HEK293 (cell line): Measurements from ENCODE around the gene PVALEF.
A peak's percentile ranks its signal among the peaks of the same experiment; 100 is the strongest.

ENCODE experiments used
- CTCF ChIA-PET: fragments of 350-600 bp; formaldehyde crosslinking; extraction: SDS; loops from one replicate; lab custom pipeline; 2021; ENCODE audit warnings: antibody characterized with exemption; lab: Yijun Ruan, JAX
- POLR2A ChIA-PET: fragments of 300-600 bp; formaldehyde crosslinking; extraction: SDS; loops from one replicate; lab custom pipeline; 2020; ENCODE audit warnings: antibody characterized with exemption, inconsistent platforms; lab: Yijun Ruan, JAX
- H3K27ac ChIP-seq: fragments of 200-500 bp; sonication (Bioruptor generic); 2 replicates; pipeline ENCODE4 v1.5.1; 2014; ENCODE audit warnings: low read depth, low read length, control low read depth, inconsistent platforms; ENCODE audit errors: extremely low read depth
- H3K36me3 ChIP-seq, 2 experiments: fragments of 200-500 bp in 1 of 2; sonication (Bioruptor generic) in 1 of 2; 1 replicate in 1 of 2; 2 replicates in 1 of 2; pipeline ENCODE4 v1.5.1; 2014 to 2017; ENCODE audit warnings: inconsistent platforms in 2 of 2, low read length in 2 of 2; ENCODE audit not compliant: control insufficient read depth in 2 of 2, insufficient read depth in 1 of 2
- H3K4me1 ChIP-seq: fragments of 200-500 bp; sonication (Bioruptor generic); 2 replicates; pipeline ENCODE4 v1.5.1; 2014; ENCODE audit warnings: mild to moderate bottlenecking, low read length, inconsistent platforms; ENCODE audit not compliant: control insufficient read depth, insufficient read depth
- H3K4me3 ChIP-seq: 2 replicates; pipeline ENCODE4 v1.5.1; 2011; ENCODE audit warnings: low read depth, mild to moderate bottlenecking, control low read depth, low read length, moderate library complexity
- H3K9me3 ChIP-seq: fragments of 200-500 bp; sonication (Bioruptor generic); 2 replicates; pipeline ENCODE4 v1.5.1; 2014; ENCODE audit warnings: low read depth, low read length, inconsistent platforms; ENCODE audit not compliant: control insufficient read depth, insufficient read depth
- BCL11A ChIP-seq: fragments of 450-650 bp; formaldehyde crosslinking; IDR thresholded peaks from 2 replicates; pipeline ENCODE4 v1.5.1; 2016; ENCODE audit warnings: low read depth, missing biosample characterization, missing genetic modification characterization
- GLI4 ChIP-seq: fragments of 450-650 bp; formaldehyde crosslinking; IDR thresholded peaks from 2 replicates; pipeline ENCODE4 v1.5.1; 2016; ENCODE audit warnings: missing biosample characterization, missing genetic modification characterization
- GLIS2 ChIP-seq: fragments of 450-650 bp; formaldehyde crosslinking; IDR thresholded peaks from 2 replicates; pipeline ENCODE4 v1.5.1; 2016; ENCODE audit warnings: missing biosample characterization, missing genetic modification characterization
- MEIS1 ChIP-seq: sonication (generic); formaldehyde crosslinking; IDR thresholded peaks from 2 replicates; pipeline ENCODE4 v1.8.1; 2022; ENCODE audit warnings: missing genetic modification reagents, mild to moderate bottlenecking, borderline replicate concordance
- SP7 ChIP-seq: fragments of 450-650 bp; formaldehyde crosslinking; IDR thresholded peaks from 2 replicates; pipeline ENCODE4 v1.5.1; 2016; ENCODE audit warnings: missing biosample characterization, missing genetic modification characterization
- ZBTB48 ChIP-seq: fragments of 450-650 bp; formaldehyde crosslinking; IDR thresholded peaks from 2 replicates; pipeline ENCODE4 v1.5.1; 2016; ENCODE audit warnings: missing biosample characterization, missing genetic modification characterization
- ZNF132 ChIP-seq: fragments of 450-650 bp; formaldehyde crosslinking; IDR thresholded peaks from 2 replicates; pipeline ENCODE4 v1.5.1; 2017; ENCODE audit warnings: missing biosample characterization, missing genetic modification characterization, borderline replicate concordance
- ZNF292 ChIP-seq: fragments of 450-650 bp; formaldehyde crosslinking; IDR thresholded peaks from 2 replicates; pipeline ENCODE4 v1.5.1; 2016; ENCODE audit warnings: low read depth, missing biosample characterization, missing genetic modification characterization, borderline replicate concordance
- ZNF311 ChIP-seq: fragments of 450-650 bp; formaldehyde crosslinking; IDR thresholded peaks from 2 replicates; pipeline ENCODE4 v1.5.1; 2017; ENCODE audit warnings: missing biosample characterization, missing genetic modification characterization, borderline replicate concordance
- ZNF391 ChIP-seq: fragments of 450-650 bp; formaldehyde crosslinking; IDR thresholded peaks from 2 replicates; pipeline ENCODE4 v1.5.1; 2016; ENCODE audit warnings: low read depth, missing biosample characterization, missing genetic modification characterization, borderline replicate concordance
- ZNF629 ChIP-seq: fragments of 450-650 bp; formaldehyde crosslinking; IDR thresholded peaks from 2 replicates; pipeline ENCODE4 v1.5.1; 2017; ENCODE audit warnings: missing biosample characterization, missing genetic modification characterization
- ZNF654 ChIP-seq: fragments of 450-650 bp; formaldehyde crosslinking; IDR thresholded peaks from 2 replicates; pipeline ENCODE4 v1.5.1; 2016; ENCODE audit warnings: low read depth, missing biosample characterization, missing genetic modification characterization
- ZNF777 ChIP-seq: fragments of 450-650 bp; formaldehyde crosslinking; IDR thresholded peaks from 2 replicates; pipeline ENCODE4 v1.5.1; 2017; ENCODE audit warnings: missing biosample characterization, missing genetic modification characterization, borderline replicate concordance
- ZNF785 ChIP-seq: fragments of 450-650 bp; formaldehyde crosslinking; IDR thresholded peaks from 2 replicates; pipeline ENCODE4 v1.5.1; 2016; ENCODE audit warnings: missing biosample characterization, missing genetic modification characterization
- TF ChIP-seq, protein P1 (sequence below): fragments of 450-650 bp; formaldehyde crosslinking; IDR thresholded peaks from 2 replicates; pipeline ENCODE4 v1.5.1; 2016; ENCODE audit warnings: missing biosample characterization, missing genetic modification characterization
- TF ChIP-seq, protein P2 (sequence below): fragments of 450-650 bp; formaldehyde crosslinking; IDR thresholded peaks from 2 replicates; pipeline ENCODE4 v1.5.1; 2016; ENCODE audit warnings: missing biosample characterization, missing genetic modification characterization
- TF ChIP-seq, protein P3 (sequence below): fragments of 450-650 bp; formaldehyde crosslinking; conservative IDR thresholded peaks from 2 replicates; pipeline ENCODE4 v1.5.1; 2016; ENCODE audit warnings: low read depth, missing biosample characterization, missing genetic modification characterization
- TF ChIP-seq, protein P4 (sequence below): fragments of 450-650 bp; formaldehyde crosslinking; conservative IDR thresholded peaks from 2 replicates; pipeline ENCODE4 v1.5.1; 2016; ENCODE audit warnings: low read depth, missing biosample characterization, missing genetic modification characterization

The PVALEF gene

DNA sequence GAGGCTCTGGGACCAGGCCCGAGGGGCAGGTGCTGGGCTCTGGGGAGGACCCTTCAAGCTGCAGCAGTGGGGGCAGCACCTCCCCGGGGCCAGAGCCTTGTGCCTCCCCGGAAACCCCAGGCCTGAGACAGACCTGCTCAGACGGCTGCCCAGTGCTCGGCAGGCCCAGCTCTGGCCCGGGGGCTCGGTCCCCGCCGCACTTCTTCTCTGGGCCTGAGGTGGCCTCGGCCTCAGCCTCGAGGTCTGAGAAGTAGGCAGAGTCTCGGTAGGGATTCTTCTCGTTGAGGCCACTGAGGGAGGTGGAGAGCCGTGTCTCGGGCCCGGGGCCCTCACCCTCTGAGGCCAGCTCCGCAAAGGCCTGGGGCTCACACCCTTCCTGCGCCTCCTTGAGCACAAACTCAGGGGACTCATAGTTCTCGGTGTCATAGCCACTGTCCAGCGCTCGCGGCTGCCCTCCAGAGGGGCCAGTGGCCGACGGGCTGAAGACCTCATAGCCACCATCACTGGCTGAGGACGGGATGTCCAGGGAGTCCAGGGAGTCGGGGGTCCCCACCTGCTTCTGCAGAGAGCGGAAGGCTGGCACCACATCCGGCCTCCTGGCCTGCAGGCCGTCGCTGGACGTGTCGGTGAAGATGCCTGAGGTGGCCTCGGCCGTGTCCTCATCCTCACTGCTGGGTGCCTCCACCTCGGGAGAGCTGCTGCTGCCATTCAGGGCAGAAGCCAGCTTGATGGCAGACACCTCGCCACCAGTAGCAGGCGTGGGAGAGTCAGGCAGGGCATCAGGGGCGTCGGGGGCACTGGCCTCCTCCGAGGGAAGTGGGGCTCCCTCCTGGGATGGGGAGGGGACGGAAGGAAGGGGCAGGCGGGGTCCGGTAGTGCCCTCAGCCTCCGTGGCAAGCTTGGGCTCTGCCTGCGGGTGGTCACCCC lies 44.3 kb upstream of the PVALEF start:
- no peaks in the 10 kb centered on the region for H3K4me1 ChIP-seq
- ChIA-PET CTCF (interaction anchor here (0.6 kb wide), 1 partner anchor 110 kb away, joined by 3 read pairs; no protein-coding TSS in a partner anchor), POLR2A (interaction anchor here (1.0 to 1.5 kb wide), 2 partner anchors 102 to 118 kb away, joined by 3 read pairs; partner anchors contain the start of genes NDUFAF8 and TEPSIN)
- TF ChIP-seq ZNF292 (no peak), GLIS2 (tag by site-specific recombination) (peak; percentile 57), BCL11A (tag by site-specific recombination) (0 out of 2 replicates have a peak, but pooled peaks have one; percentile 20), ZNF654 (tag by site-specific recombination) (no peak), ZNF777 (tag by site-specific recombination) (no peak)
- TF ChIP-seq, protein P1, sequence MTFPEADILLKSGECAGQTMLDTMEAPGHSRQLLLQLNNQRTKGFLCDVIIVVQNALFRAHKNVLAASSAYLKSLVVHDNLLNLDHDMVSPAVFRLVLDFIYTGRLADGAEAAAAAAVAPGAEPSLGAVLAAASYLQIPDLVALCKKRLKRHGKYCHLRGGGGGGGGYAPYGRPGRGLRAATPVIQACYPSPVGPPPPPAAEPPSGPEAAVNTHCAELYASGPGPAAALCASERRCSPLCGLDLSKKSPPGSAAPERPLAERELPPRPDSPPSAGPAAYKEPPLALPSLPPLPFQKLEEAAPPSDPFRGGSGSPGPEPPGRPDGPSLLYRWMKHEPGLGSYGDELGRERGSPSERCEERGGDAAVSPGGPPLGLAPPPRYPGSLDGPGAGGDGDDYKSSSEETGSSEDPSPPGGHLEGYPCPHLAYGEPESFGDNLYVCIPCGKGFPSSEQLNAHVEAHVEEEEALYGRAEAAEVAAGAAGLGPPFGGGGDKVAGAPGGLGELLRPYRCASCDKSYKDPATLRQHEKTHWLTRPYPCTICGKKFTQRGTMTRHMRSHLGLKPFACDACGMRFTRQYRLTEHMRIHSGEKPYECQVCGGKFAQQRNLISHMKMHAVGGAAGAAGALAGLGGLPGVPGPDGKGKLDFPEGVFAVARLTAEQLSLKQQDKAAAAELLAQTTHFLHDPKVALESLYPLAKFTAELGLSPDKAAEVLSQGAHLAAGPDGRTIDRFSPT: peak; percentile 34; the same call in 1 of the 2 replicates
- H3K36me3 ChIP-seq: peaks cover 0 to 8% of the 10 kb centered on the region in 2 experiments; a peak in 1 of 3 replicates
- H3K27ac ChIP-seq: no peak overlapping the region
- no peak overlapping the region for H3K4me3 ChIP-seq
- H3K9me3 ChIP-seq: no peaks in the 10 kb centered on the region

DNA sequence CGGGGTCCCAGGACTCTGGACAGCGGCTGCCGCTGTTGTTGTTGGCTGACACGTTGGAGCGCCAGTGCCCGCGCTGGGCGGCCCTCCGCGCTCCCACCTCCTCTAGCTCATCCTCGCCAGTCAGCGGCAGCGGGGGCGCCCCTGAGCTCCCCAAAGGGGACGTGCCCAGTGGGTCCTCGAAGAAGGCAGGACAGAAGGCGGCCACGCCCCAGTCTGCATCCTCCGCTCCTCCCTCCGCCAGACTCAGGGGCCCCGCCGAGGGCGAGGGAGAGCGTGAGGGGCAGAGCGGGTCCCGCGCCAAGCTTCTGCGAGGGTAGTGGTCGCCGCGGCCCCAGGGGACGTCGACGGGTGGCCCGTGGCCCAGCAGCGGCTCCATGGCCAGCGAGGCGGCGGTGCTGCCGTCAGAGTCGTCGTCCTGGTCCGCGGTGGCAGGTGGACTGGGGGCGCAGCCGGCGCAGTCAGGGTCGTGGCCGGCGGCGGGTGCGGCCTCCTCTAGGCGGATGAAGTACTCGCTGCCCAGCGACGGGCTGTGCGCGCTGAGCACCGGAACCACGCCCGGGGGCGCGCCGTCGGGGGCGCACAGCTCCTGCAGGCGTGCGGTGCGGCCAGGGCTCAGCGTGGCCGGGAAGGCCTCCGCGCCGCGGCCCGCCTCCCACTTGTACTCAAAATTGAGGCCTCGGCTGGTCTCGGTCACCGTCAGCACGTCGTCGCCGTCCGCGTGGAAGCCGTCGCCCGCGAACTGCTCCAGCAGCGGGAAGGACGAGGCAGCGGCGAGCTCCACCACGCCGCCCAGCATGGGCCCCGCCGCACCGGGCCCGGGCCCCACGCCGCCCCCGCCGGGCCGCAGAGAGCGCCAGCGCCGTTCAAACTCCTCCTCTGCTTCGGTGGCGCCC lies 43.2 kb upstream of the PVALEF start:
- H3K4me1 ChIP-seq: no peaks in the 10 kb centered on the region
- peaks cover 0 to 2% of the 10 kb centered on the region in 2 experiments; a peak in 1 of 3 replicates for H3K36me3 ChIP-seq
- POLR2A ChIA-PET: no interaction called here
- no peak overlapping the region for H3K4me3 ChIP-seq
- H3K27ac ChIP-seq: no peak overlapping the region
- CTCF ChIA-PET: interaction anchor here (0.5 to 0.6 kb wide), 2 partner anchors 109 to 231 kb away, joined by 3 to 5 read pairs; no protein-coding TSS in a partner anchor
- H3K9me3 ChIP-seq: no peaks in the 10 kb centered on the region
- no peak for TF ChIP-seq ZBTB48 (tag by site-specific recombination)
- no peak for TF ChIP-seq SP7 (tag by site-specific recombination)
- no peak for TF ChIP-seq GLI4
- no peak for TF ChIP-seq ZNF785 (tag by site-specific recombination)
- no peak for TF ChIP-seq ZNF629 (tag by site-specific recombination)
- no peak for TF ChIP-seq MEIS1 (CRISPR knock-in tag)
- no peak for TF ChIP-seq ZNF311
- TF ChIP-seq ZNF391 (tag by site-specific recombination): no peak
- TF ChIP-seq, protein P2, sequence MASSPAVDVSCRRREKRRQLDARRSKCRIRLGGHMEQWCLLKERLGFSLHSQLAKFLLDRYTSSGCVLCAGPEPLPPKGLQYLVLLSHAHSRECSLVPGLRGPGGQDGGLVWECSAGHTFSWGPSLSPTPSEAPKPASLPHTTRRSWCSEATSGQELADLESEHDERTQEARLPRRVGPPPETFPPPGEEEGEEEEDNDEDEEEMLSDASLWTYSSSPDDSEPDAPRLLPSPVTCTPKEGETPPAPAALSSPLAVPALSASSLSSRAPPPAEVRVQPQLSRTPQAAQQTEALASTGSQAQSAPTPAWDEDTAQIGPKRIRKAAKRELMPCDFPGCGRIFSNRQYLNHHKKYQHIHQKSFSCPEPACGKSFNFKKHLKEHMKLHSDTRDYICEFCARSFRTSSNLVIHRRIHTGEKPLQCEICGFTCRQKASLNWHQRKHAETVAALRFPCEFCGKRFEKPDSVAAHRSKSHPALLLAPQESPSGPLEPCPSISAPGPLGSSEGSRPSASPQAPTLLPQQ (tag by site-specific recombination): no peak
- no peak for TF ChIP-seq ZNF132 (tag by site-specific recombination)
- TF ChIP-seq, protein P3, sequence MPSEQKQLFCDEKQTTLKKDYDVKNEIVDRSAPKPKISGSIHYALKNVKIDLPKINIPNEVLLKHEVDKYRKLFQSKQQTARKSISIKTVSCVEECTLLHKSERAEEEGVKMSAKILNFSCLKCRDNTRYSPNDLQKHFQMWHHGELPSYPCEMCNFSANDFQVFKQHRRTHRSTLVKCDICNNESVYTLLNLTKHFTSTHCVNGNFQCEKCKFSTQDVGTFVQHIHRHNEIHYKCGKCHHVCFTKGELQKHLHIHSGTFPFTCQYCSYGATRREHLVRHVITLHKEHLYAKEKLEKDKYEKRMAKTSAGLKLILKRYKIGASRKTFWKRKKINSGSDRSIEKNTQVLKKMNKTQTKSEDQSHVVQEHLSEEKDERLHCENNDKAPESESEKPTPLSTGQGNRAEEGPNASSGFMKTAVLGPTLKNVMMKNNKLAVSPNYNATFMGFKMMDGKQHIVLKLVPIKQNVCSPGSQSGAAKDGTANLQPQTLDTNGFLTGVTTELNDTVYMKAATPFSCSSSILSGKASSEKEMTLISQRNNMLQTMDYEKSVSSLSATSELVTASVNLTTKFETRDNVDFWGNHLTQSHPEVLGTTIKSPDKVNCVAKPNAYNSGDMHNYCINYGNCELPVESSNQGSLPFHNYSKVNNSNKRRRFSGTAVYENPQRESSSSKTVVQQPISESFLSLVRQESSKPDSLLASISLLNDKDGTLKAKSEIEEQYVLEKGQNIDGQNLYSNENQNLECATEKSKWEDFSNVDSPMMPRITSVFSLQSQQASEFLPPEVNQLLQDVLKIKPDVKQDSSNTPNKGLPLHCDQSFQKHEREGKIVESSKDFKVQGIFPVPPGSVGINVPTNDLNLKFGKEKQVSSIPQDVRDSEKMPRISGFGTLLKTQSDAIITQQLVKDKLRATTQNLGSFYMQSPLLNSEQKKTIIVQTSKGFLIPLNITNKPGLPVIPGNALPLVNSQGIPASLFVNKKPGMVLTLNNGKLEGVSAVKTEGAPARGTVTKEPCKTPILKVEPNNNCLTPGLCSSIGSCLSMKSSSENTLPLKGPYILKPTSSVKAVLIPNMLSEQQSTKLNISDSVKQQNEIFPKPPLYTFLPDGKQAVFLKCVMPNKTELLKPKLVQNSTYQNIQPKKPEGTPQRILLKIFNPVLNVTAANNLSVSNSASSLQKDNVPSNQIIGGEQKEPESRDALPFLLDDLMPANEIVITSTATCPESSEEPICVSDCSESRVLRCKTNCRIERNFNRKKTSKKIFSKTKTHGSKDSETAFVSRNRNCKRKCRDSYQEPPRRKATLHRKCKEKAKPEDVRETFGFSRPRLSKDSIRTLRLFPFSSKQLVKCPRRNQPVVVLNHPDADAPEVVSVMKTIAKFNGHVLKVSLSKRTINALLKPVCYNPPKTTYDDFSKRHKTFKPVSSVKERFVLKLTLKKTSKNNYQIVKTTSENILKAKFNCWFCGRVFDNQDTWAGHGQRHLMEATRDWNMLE (tag by site-specific recombination): no peak
- TF ChIP-seq, protein P4, sequence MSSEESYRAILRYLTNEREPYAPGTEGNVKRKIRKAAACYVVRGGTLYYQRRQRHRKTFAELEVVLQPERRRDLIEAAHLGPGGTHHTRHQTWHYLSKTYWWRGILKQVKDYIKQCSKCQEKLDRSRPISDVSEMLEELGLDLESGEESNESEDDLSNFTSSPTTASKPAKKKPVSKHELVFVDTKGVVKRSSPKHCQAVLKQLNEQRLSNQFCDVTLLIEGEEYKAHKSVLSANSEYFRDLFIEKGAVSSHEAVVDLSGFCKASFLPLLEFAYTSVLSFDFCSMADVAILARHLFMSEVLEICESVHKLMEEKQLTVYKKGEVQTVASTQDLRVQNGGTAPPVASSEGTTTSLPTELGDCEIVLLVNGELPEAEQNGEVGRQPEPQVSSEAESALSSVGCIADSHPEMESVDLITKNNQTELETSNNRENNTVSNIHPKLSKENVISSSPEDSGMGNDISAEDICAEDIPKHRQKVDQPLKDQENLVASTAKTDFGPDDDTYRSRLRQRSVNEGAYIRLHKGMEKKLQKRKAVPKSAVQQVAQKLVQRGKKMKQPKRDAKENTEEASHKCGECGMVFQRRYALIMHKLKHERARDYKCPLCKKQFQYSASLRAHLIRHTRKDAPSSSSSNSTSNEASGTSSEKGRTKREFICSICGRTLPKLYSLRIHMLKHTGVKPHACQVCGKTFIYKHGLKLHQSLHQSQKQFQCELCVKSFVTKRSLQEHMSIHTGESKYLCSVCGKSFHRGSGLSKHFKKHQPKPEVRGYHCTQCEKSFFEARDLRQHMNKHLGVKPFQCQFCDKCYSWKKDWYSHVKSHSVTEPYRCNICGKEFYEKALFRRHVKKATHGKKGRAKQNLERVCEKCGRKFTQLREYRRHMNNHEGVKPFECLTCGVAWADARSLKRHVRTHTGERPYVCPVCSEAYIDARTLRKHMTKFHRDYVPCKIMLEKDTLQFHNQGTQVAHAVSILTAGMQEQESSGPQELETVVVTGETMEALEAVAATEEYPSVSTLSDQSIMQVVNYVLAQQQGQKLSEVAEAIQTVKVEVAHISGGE: no peak
